ENCODE data around the gene TMEM150B. TPM values are rescaled to one million over a fixed set of nuclear protein-coding genes. Genes with fewer than 3 reads are reported as not detected.

Gene TMEM150B
- total and polyA plus RNA-seq, 9 of the 15 experiments (the other 6 are each of a cell fraction or from before 2014, with no cell fraction given) = 0.47 to 1.3 (median 0.74) TPM; not detected in 2

DNA sequence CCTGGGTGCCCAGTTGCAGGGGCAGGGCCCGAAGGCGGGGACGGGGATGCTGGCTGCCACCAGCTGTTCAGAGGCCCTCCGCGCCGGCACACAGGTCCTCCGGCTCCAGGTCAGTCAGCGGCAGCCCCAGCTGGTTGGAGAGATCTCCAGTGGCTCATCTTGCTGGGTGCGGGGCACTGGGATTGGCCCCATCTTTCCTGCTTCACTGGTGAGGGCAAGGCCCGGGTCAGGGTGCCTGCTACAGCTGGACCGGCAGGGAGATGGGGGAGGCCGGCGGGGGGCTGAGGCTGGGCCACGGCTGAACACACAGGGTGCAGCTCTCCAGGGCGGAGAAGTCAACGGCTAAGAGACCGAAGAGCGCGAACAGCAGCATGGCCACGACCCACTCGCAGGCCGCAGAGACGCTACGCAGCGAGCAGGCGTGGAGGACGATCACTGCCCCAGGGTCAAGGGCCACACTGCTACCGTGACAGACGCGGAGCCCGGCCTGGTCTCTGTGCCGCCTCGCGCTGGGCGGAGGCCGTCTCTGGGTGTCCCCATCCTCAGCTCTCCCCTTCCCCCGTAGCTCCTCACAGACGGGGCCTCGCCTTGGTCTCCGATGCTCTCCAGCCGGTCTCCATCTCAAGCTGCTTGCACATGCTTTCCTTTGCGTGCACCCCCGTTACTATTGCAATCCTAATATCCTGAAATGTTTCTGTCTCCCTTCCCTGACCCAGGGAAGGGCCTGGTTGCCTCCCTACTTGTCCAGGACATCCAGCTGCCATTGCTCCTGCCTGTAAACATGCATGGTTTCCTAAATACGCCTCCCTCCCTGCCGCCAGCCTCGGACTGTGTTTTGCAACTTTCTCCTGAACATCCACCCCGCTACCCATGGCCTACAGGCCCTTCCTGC is 12.3 kb downstream of the TMEM150B start:
- no peaks in the 10 kb centered on the region for H3K36me3 ChIP-seq (ENCODE audit: control insufficient read depth, insufficient read depth, low read length)
- peak overlapping the region in 1 of 2 experiments; percentile 77; a peak in 2 of 4 replicates for H3K9ac ChIP-seq (ENCODE audit: insufficient read depth in 1 of 2, low read depth in 2 of 2, low read length in 2 of 2)
- BruUV-seq (replicated peaks) = no TSS peak
- H3K4me1 ChIP-seq (replicated peaks in 1 of 2; ENCODE audit: control insufficient read depth in 2 of 2, insufficient read depth in 2 of 2, low read length in 2 of 2) = peaks cover 9 to 36% of the 10 kb centered on the region in 2 experiments; a peak in 4 of 5 replicates
- intact Hi-C loops (cut with micrococcal nuclease) (no loop called here), in situ Hi-C loops (cut with MboI) (no loop called here)
- H3K4me2 ChIP-seq (ENCODE audit: insufficient read depth, low read length) = no peak overlapping the region
- H3K9me3 ChIP-seq (replicated peaks; ENCODE audit: control insufficient read depth, insufficient read depth, low read depth, low read length) = no peaks in the 10 kb centered on the region
- ChIA-PET CTCF (ENCODE audit: low intra/inter-chr PET ratio) (no interaction called here), POLR2A (interaction anchor here (0.6 to 3.0 kb wide), 6 partner anchors 9 to 75 kb away, joined by 3 to 7 read pairs (median 4); partner anchors contain the start of genes KMT5C and PPP6R1)
- H3K4me3 ChIP-seq = no peak overlapping the region
- 88% methylated on average over 32 of the region's 47 CpGs for WGBS (ENCODE audit: insufficient coverage, low coverage, missing lambda C conversion rate)
- no peak for FAIRE-seq
- no peak overlapping the region for H3K27ac ChIP-seq (ENCODE audit: extremely low read depth, low read depth, low read length)
- no peak for DNase-seq (ENCODE audit: extremely low read depth in 1 of 4, low spot score in 3 of 4)
- no peaks in the 10 kb centered on the region for H3K79me2 ChIP-seq (ENCODE audit: control insufficient read depth, insufficient read depth, low read length)
- no peak overlapping the region for H2AFZ ChIP-seq (ENCODE audit: low read depth, low read length)
- H4K20me1 ChIP-seq (replicated peaks; ENCODE audit: control insufficient read depth, insufficient read depth, low read length) = no peaks in the 10 kb centered on the region
- no peaks in the 10 kb centered on the region for H3K9me1 ChIP-seq (ENCODE audit: control insufficient read depth, insufficient read depth, low read length)
- H3K27me3 ChIP-seq (ENCODE audit: control insufficient read depth in 2 of 2, insufficient read depth in 2 of 2, low read length in 2 of 2) = no peaks in the 10 kb centered on the region
- ATAC-seq = peak; percentile 12; the same call in 2 of the 3 replicates
- TF ChIP-seq ZNF57 (CRISPR knock-in tag; IDR thresholded peaks at IDR 0.05) (no peak), FOSL1 (tag; conservative IDR thresholded peaks at IDR 0.05) (no peak), CCNT2 (IDR thresholded peaks at IDR 0.05; ENCODE audit: borderline replicate concordance, extremely low read depth, insufficient read length, low read depth, low read length) (no peak), RB1 (IDR thresholded peaks at IDR 0.05; ENCODE audit: low read depth) (no peak), RBFOX2 (IDR thresholded peaks at IDR 0.05; ENCODE audit: low read depth, low read length) (peak; percentile 19; the same call in 1 of the 2 replicates)
- TF ChIP-seq, protein P1, sequence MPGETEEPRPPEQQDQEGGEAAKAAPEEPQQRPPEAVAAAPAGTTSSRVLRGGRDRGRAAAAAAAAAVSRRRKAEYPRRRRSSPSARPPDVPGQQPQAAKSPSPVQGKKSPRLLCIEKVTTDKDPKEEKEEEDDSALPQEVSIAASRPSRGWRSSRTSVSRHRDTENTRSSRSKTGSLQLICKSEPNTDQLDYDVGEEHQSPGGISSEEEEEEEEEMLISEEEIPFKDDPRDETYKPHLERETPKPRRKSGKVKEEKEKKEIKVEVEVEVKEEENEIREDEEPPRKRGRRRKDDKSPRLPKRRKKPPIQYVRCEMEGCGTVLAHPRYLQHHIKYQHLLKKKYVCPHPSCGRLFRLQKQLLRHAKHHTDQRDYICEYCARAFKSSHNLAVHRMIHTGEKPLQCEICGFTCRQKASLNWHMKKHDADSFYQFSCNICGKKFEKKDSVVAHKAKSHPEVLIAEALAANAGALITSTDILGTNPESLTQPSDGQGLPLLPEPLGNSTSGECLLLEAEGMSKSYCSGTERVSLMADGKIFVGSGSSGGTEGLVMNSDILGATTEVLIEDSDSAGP (CRISPR knock-in tag; IDR thresholded peaks at IDR 0.05) = no peak
- TF ChIP-seq, protein P2, sequence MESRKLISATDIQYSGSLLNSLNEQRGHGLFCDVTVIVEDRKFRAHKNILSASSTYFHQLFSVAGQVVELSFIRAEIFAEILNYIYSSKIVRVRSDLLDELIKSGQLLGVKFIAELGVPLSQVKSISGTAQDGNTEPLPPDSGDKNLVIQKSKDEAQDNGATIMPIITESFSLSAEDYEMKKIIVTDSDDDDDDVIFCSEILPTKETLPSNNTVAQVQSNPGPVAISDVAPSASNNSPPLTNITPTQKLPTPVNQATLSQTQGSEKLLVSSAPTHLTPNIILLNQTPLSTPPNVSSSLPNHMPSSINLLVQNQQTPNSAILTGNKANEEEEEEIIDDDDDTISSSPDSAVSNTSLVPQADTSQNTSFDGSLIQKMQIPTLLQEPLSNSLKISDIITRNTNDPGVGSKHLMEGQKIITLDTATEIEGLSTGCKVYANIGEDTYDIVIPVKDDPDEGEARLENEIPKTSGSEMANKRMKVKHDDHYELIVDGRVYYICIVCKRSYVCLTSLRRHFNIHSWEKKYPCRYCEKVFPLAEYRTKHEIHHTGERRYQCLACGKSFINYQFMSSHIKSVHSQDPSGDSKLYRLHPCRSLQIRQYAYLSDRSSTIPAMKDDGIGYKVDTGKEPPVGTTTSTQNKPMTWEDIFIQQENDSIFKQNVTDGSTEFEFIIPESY (CRISPR knock-in tag; IDR thresholded peaks at IDR 0.05) = peak; percentile 66
- TF ChIP-seq, protein P3, sequence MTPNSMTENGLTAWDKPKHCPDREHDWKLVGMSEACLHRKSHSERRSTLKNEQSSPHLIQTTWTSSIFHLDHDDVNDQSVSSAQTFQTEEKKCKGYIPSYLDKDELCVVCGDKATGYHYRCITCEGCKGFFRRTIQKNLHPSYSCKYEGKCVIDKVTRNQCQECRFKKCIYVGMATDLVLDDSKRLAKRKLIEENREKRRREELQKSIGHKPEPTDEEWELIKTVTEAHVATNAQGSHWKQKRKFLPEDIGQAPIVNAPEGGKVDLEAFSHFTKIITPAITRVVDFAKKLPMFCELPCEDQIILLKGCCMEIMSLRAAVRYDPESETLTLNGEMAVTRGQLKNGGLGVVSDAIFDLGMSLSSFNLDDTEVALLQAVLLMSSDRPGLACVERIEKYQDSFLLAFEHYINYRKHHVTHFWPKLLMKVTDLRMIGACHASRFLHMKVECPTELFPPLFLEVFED (CRISPR knock-in tag; conservative IDR thresholded peaks at IDR 0.05) = no peak
- TF ChIP-seq, protein P4, sequence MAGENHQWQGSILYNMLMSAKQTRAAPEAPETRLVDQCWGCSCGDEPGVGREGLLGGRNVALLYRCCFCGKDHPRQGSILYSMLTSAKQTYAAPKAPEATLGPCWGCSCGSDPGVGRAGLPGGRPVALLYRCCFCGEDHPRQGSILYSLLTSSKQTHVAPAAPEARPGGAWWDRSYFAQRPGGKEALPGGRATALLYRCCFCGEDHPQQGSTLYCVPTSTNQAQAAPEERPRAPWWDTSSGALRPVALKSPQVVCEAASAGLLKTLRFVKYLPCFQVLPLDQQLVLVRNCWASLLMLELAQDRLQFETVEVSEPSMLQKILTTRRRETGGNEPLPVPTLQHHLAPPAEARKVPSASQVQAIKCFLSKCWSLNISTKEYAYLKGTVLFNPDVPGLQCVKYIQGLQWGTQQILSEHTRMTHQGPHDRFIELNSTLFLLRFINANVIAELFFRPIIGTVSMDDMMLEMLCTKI (IDR thresholded peaks at IDR 0.05; ENCODE audit: partially characterized antibody) = no peak

All from K562 (cell line).